IMR-90 (cell line): Measurements from ENCODE around the gene RNASE4. TPM values are rescaled to one million over a fixed set of nuclear protein-coding genes. Genes with fewer than 3 reads are reported as not detected.

Experiments
- ATAC-seq: fragments of 200-7000 bp; cut with Tn5 transposase; 2 replicates; pipeline ENCODE4 v1.9.1; 2020; ENCODE audit warnings: low read depth, mild to moderate bottlenecking, moderate library complexity
- BruUV-seq: library from RNA; stranded (reverse); fragments of 400-500 nt; replicated peaks from 2 replicates; lab custom pipeline; 2021; lab: Mats Ljungman, UMichigan
- CTCF ChIA-PET: fragments of 300-600 bp; formaldehyde crosslinking; extraction: SDS; loops from one replicate; lab custom pipeline; 2021; ENCODE audit warnings: antibody characterized with exemption; lab: Yijun Ruan, JAX
- POLR2A ChIA-PET: fragments of 300-600 bp; sonication (Branson Sonifier 250); formaldehyde crosslinking; loops from one replicate; lab custom pipeline; 2022; ENCODE audit warnings: antibody characterized with exemption; ENCODE audit not compliant: unreplicated experiment; lab: Charles Lee
- DNase-seq: peaks from one replicate; pipeline ENCODE4 v3.0.0; 2013
- H2AFZ ChIP-seq: replicated peaks from 2 replicates; pipeline ENCODE3; 2013; ENCODE audit warnings: low read length, mild to moderate bottlenecking; ENCODE audit not compliant: poor library complexity
- H2AK5ac ChIP-seq: 2 replicates; pipeline ENCODE4 v1.6.1; 2013; ENCODE audit warnings: low read depth, low read length, inconsistent platforms
- H2AK9ac ChIP-seq: replicated peaks from 2 replicates; pipeline ENCODE3; 2013; ENCODE audit warnings: mild to moderate bottlenecking, low read depth, low read length, moderate library complexity; ENCODE audit not compliant: poor library complexity
- H2BK120ac ChIP-seq: 2 replicates; pipeline ENCODE4 v1.6.1; 2013; ENCODE audit warnings: low read depth, low read length, inconsistent platforms
- H2BK15ac ChIP-seq: 3 replicates; pipeline ENCODE4 v1.6.1; 2013; ENCODE audit warnings: low read depth, low read length, inconsistent platforms
- H2BK20ac ChIP-seq: 2 replicates; pipeline ENCODE4 v1.6.1; 2013; ENCODE audit warnings: low read depth, mild to moderate bottlenecking, inconsistent platforms, low read length, moderate library complexity
- H2BK5ac ChIP-seq: 2 replicates; pipeline ENCODE4 v1.6.1; 2013; ENCODE audit warnings: mild to moderate bottlenecking, low read depth, low read length, inconsistent platforms; ENCODE audit not compliant: poor library complexity, severe bottlenecking
- H3K14ac ChIP-seq: replicated peaks from 2 replicates; pipeline ENCODE4 v1.6.1; 2013; ENCODE audit warnings: low read depth, low read length, inconsistent platforms
- H3K18ac ChIP-seq: 2 replicates; pipeline ENCODE4 v1.6.1; 2013; ENCODE audit warnings: low read depth, low read length, control low read depth
- H3K23ac ChIP-seq: 2 replicates; pipeline ENCODE4 v1.6.1; 2013; ENCODE audit warnings: low read depth, low read length, inconsistent platforms
- H3K27ac ChIP-seq: 2 replicates; pipeline ENCODE4 v1.5.1; 2013; ENCODE audit warnings: mild to moderate bottlenecking, control low read depth, low read length; ENCODE audit not compliant: insufficient read depth
- H3K27me3 ChIP-seq: 2 replicates; pipeline ENCODE4 v1.6.1; 2013; ENCODE audit warnings: low read length; ENCODE audit not compliant: control insufficient read depth, insufficient read depth
- H3K36me3 ChIP-seq: 2 replicates; pipeline ENCODE4 v1.6.1; 2013; ENCODE audit warnings: low read length, mixed read lengths; ENCODE audit not compliant: control insufficient read depth, insufficient read depth
- H3K4ac ChIP-seq: 2 replicates; pipeline ENCODE4 v1.6.1; 2013; ENCODE audit warnings: low read depth, low read length, inconsistent platforms
- H3K4me1 ChIP-seq: 2 replicates; pipeline ENCODE4 v1.6.1; 2013; ENCODE audit warnings: low read length, mixed read lengths; ENCODE audit not compliant: control insufficient read depth, insufficient read depth
- H3K4me2 ChIP-seq: 2 replicates; pipeline ENCODE4 v1.6.1; 2013; ENCODE audit warnings: low read depth, mild to moderate bottlenecking, control low read depth, low read length, moderate library complexity
- H3K4me3 ChIP-seq: 2 replicates; pipeline ENCODE4 v1.5.1; 2013; ENCODE audit warnings: low read depth, mild to moderate bottlenecking, control low read depth, low read length, moderate library complexity; ENCODE audit not compliant: insufficient read depth
- H3K56ac ChIP-seq: 2 replicates; pipeline ENCODE4 v1.6.1; 2013; ENCODE audit warnings: low read length, inconsistent platforms; ENCODE audit not compliant: insufficient read depth; ENCODE audit errors: extremely low read depth
- H3K79me1 ChIP-seq, 2 experiments: 2 replicates each; pipeline ENCODE4 v1.6.1; 2013; ENCODE audit warnings: low read length in 2 of 2, inconsistent platforms in 1 of 2, low read depth in 1 of 2
- H3K9ac ChIP-seq: 2 replicates; pipeline ENCODE4 v1.6.1; 2013; ENCODE audit warnings: low read depth, low read length, control low read depth
- H3K9me1 ChIP-seq: 2 replicates; pipeline ENCODE4 v1.6.1; 2013; ENCODE audit warnings: low read length, inconsistent platforms; ENCODE audit not compliant: insufficient read depth
- H3K9me3 ChIP-seq: 2 replicates; pipeline ENCODE4 v1.6.1; 2013; ENCODE audit warnings: low read length; ENCODE audit not compliant: control insufficient read depth, insufficient read depth
- H4K20me1 ChIP-seq: 2 replicates; pipeline ENCODE4 v1.6.1; 2013; ENCODE audit warnings: low read length, inconsistent platforms; ENCODE audit not compliant: insufficient read depth
- H4K5ac ChIP-seq: 2 replicates; pipeline ENCODE4 v1.6.1; 2013; ENCODE audit warnings: mild to moderate bottlenecking, low read depth, low read length, control low read depth
- H4K8ac ChIP-seq, 2 experiments: 2 replicates each; pipeline ENCODE4 v1.6.1; 2013; ENCODE audit warnings: low read depth in 2 of 2, low read length in 2 of 2, control low read depth in 1 of 2, inconsistent platforms in 1 of 2
- H4K91ac ChIP-seq: 2 replicates; pipeline ENCODE4 v1.6.1; 2013; ENCODE audit warnings: low read depth, low read length, inconsistent platforms; ENCODE audit not compliant: insufficient read depth
- CHD1 ChIP-seq: IDR thresholded peaks from 2 replicates; pipeline ENCODE4 v1.6.1; 2012; ENCODE audit warnings: low read depth, low read length, improper control_type of control experiment
- CTCF ChIP-seq: conservative IDR thresholded peaks from 2 replicates; pipeline ENCODE4 v1.5.1; 2012; ENCODE audit warnings: mild to moderate bottlenecking, low read depth, low read length, improper control_type of control experiment
- MXI1 ChIP-seq: IDR thresholded peaks from 2 replicates; pipeline ENCODE4 v1.6.1; 2012; ENCODE audit warnings: low read depth, mild to moderate bottlenecking, low read length, moderate library complexity, borderline replicate concordance
- RAD21 ChIP-seq: IDR thresholded peaks from 2 replicates; pipeline ENCODE4 v1.6.1; 2012; ENCODE audit warnings: low read length, improper control_type of control experiment
- RCOR1 ChIP-seq: IDR thresholded peaks from 2 replicates; pipeline ENCODE4 v1.6.1; 2012; ENCODE audit warnings: mild to moderate bottlenecking, low read length, improper control_type of control experiment; ENCODE audit not compliant: insufficient replicate concordance
- SMC3 ChIP-seq: fragments of 150-350 bp; IDR thresholded peaks from 2 replicates; pipeline ENCODE4 v1.6.1; 2016; ENCODE audit warnings: low read depth, mild to moderate bottlenecking, antibody characterized with exemption, low read length, moderate library complexity
- WGBS, 2 experiments: methylation state at CpG; one replicate each; pipeline versions ENCODE4 v1.1.5 to v1.1.7; 2013; ENCODE audit warnings: missing lambda C conversion rate in 2 of 2; ENCODE audit not compliant: insufficient read length in 1 of 2; ENCODE audit errors: extremely low coverage in 2 of 2; 5-methylcytosine and 5-hydroxymethylcytosine counted together
- dilution Hi-C: fragments of 300-500 bp; cut with HindIII; formaldehyde crosslinking; loops from one replicate; pipeline ENCODE4 v1.14.3; 2018; ENCODE audit warnings: low sequenced_read_pairs; ENCODE audit not compliant: unreplicated experiment
- in situ Hi-C: fragments of 300-500 bp; cut with MboI; formaldehyde crosslinking; loops from 3 replicates; pipeline ENCODE4 v1.14.3; 2019; ENCODE audit warnings: low sequenced_read_pairs, inconsistent platforms, mixed read lengths
- intact Hi-C: fragments of 100-400 bp; cut with micrococcal nuclease; formaldehyde crosslinking; loops from 2 replicates; pipeline ENCODE4 v1.10.0; 2022
- polyA plus RNA-seq, 3 experiments: library from polyadenylated mRNA; depleted of rRNA; stranded (reverse); fragments of >200 nt; gene quantifications; 2 replicates each; pipeline ENCODE4 v1.2.3, GENCODE V29; 2012; ENCODE audit warnings: low replicate concordance in 1 of 3
- total RNA-seq: library from RNA; depleted of rRNA; stranded (reverse); fragments of >200 nt; gene quantifications from 2 replicates; pipeline ENCODE4 v1.2.3, GENCODE V29; 2012

The RNASE4 gene
- total and polyA plus RNA-seq, 2 of the 4 experiments (the other 2 are of a cell fraction), result 10.4 to 11.6 TPM

DNA sequence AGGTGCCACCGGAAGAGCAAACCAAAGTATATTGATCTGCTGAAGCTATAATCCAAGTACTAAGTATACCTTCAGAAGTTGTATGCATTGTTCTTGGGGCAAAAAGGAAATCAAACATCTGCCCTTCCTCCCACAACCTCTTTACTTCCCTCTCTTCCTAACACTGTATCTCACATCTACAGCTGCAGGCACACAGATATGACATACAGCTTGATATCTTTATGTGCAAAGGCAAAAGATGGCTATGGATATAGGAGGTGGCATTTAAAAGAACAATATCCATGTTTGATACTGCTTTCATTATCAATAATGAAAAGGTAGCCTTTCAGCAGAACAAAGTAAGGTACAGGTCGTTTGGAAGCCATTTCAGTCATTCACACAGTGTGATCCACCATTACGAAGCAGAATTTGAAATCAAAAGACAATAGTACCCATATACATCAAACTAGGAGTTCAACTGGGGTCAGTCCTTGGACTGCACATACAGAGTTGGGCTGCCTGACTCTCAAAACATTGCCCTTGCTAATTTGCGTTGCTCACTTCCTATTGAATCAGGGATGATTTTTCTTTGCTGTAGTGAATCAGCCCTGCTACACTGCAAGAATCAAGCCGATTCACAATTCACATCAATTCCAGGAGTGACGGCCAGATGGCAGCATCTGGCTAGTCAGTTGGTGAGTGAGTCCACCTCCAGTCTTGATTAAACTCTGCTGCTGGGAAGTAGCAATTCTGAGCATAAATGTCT, 13.1 kb downstream of the RNASE4 start:
- no CpG with 5 or more reads among the region's 6 CpGs for WGBS, 2 experiments
- CTCF ChIA-PET, result interaction anchor here (0.6 to 1.6 kb wide), 5 partner anchors 161 to 343 kb away, joined by 3 to 4 read pairs (median 3); no protein-coding TSS in a partner anchor
- peak overlapping the region; percentile 15 for H2AFZ ChIP-seq

More for the DNA sequence above, 13.1 kb downstream of the RNASE4 start:
- Histone ChIP-seq H2BK120ac (no peak overlapping the region), H4K5ac (no peak overlapping the region), H2BK15ac (no peak overlapping the region), H3K14ac (no peak overlapping the region), H3K23ac (no peak overlapping the region), H3K4me3 (no peak overlapping the region), H3K9ac (no peak overlapping the region), H4K20me1 (no peaks in the 10 kb centered on the region), H3K4me2 (no peak overlapping the region), H2AK5ac (no peak overlapping the region), H4K8ac (no peak overlapping the region), H3K4me1 (no peaks in the 10 kb centered on the region), H3K36me3 (no peaks in the 10 kb centered on the region), H2BK5ac (no peak overlapping the region), H3K4ac (no peak overlapping the region), H3K56ac (no peak overlapping the region), H3K27me3 (no peaks in the 10 kb centered on the region), H2BK20ac (no peak overlapping the region), H3K79me1 (no peaks in the 10 kb centered on the region), H3K27ac (no peak overlapping the region), H3K18ac (no peak overlapping the region), H3K9me1 (no peaks in the 10 kb centered on the region), H4K91ac (no peak overlapping the region), H2AK9ac (no peak overlapping the region), H3K9me3 (no peaks in the 10 kb centered on the region)
- BruUV-seq, result no TSS peak
- in situ Hi-C loops, result loop anchor here (10.0 kb wide), 1 partner anchor 267 kb away; no protein-coding TSS in a partner anchor
- DNase-seq (peak; percentile 75), ATAC-seq (peak; percentile 91)
- intact Hi-C loops, result loop anchor here (1.0 to 5.0 kb wide), 5 partner anchors 158 to 410 kb away; no protein-coding TSS in a partner anchor
- peak; percentile 80 for TF ChIP-seq SMC3
- TF ChIP-seq MXI1, result no peak
- TF ChIP-seq RCOR1, result no peak
- no peak for TF ChIP-seq CHD1
- peak; percentile 74 for TF ChIP-seq CTCF
- peak; percentile 74 for TF ChIP-seq RAD21
- dilution Hi-C loops, result no loop called here
- POLR2A ChIA-PET, result no interaction called here
